Measurements from ENCODE around the gene MSN. TPM values are rescaled to one million over a fixed set of nuclear protein-coding genes. Genes with fewer than 3 reads are reported as not detected.

Gene MSN
- polyA plus RNA-seq, 1 donor from 2014 or later = 2.3 TPM

GRCh38 chrX:65706041-65706828 lies 38.8 kb downstream of the MSN start:
- Histone ChIP-seq H3K9ac (ENCODE audit: low read length) (no peak overlapping the region), H4K20me1 (ENCODE audit: insufficient read depth) (no peaks in the 10 kb centered on the region), H3K27ac (ENCODE audit: low read length) (no peak overlapping the region), H3K9me3 (ENCODE audit: low read length) (no peaks in the 10 kb centered on the region), H3K27me3 (ENCODE audit: insufficient read depth, low read depth, low read length) (no peaks in the 10 kb centered on the region), H3F3A (ENCODE audit: insufficient read depth, low read length, poor library complexity, severe bottlenecking) (no peaks in the 10 kb centered on the region), H3K36me3 (ENCODE audit: insufficient read depth, low read length) (no peaks in the 10 kb centered on the region), H3K4me2 (ENCODE audit: low read length) (no peak overlapping the region), H2AFZ (ENCODE audit: low read depth, low read length) (no peak overlapping the region), H3K79me2 (replicated peaks; ENCODE audit: insufficient read depth, low read length) (no peaks in the 10 kb centered on the region), H3K9me2 (ENCODE audit: insufficient read depth, low read length) (no peaks in the 10 kb centered on the region), H3K4me3 (ENCODE audit: low read length) (no peak overlapping the region)
- no peak for TF ChIP-seq POLR2AphosphoS5 (IDR thresholded peaks at IDR 0.05)
- no peak for TF ChIP-seq REST (IDR thresholded peaks at IDR 0.05; ENCODE audit: borderline replicate concordance)
- no peak for TF ChIP-seq SMC3 (conservative IDR thresholded peaks at IDR 0.05; ENCODE audit: poor library complexity)

GRCh38 chrX:65707151-65707550 lies 39.7 kb downstream of the MSN start:
- Histone ChIP-seq H3K79me2 (replicated peaks; ENCODE audit: insufficient read depth, low read length) (no peaks in the 10 kb centered on the region), H2AFZ (ENCODE audit: low read depth, low read length) (no peak overlapping the region), H4K20me1 (ENCODE audit: insufficient read depth) (no peaks in the 10 kb centered on the region), H3K27me3 (ENCODE audit: insufficient read depth, low read depth, low read length) (no peaks in the 10 kb centered on the region), H3K4me2 (ENCODE audit: low read length) (no peak overlapping the region), H3K9ac (ENCODE audit: low read length) (no peak overlapping the region), H3K9me3 (ENCODE audit: low read length) (no peaks in the 10 kb centered on the region), H3F3A (ENCODE audit: insufficient read depth, low read length, poor library complexity, severe bottlenecking) (no peaks in the 10 kb centered on the region), H3K4me3 (ENCODE audit: low read length) (no peak overlapping the region), H3K27ac (ENCODE audit: low read length) (no peak overlapping the region), H3K9me2 (ENCODE audit: insufficient read depth, low read length) (no peaks in the 10 kb centered on the region), H3K36me3 (ENCODE audit: insufficient read depth, low read length) (no peaks in the 10 kb centered on the region)
- TF ChIP-seq POLR2AphosphoS5 (IDR thresholded peaks at IDR 0.05) (no peak), EZH2 (IDR thresholded peaks at IDR 0.05; ENCODE audit: borderline replicate concordance, insufficient read depth, low read length, poor library complexity, severe bottlenecking) (no peak), TAF1 (IDR thresholded peaks at IDR 0.05; ENCODE audit: low read depth) (no peak), MXI1 (conservative IDR thresholded peaks at IDR 0.05; ENCODE audit: poor library complexity, severe bottlenecking) (no peak), REST (IDR thresholded peaks at IDR 0.05; ENCODE audit: borderline replicate concordance) (no peak), EP300 (conservative IDR thresholded peaks at IDR 0.05; ENCODE audit: poor library complexity, severe bottlenecking) (no peak), RAD21 (conservative IDR thresholded peaks at IDR 0.05) (no peak), SMC3 (conservative IDR thresholded peaks at IDR 0.05; ENCODE audit: poor library complexity) (no peak), CTCF (IDR thresholded peaks at IDR 0.05; ENCODE audit: poor library complexity, severe bottlenecking) (no peak)
